B cell (primary cell): Measurements from ENCODE around the gene GLP2R. TPM values are rescaled to one million over a fixed set of nuclear protein-coding genes. Genes with fewer than 3 reads are reported as not detected.

Source experiments
- ATAC-seq: fragments of 200-7000 bp; cut with Tn5 transposase; one replicate; pipeline ENCODE4 v1.10.0; 2021; ENCODE audit warnings: low read depth, mild to moderate bottlenecking, moderate number of reproducible peaks, moderate library complexity
- CTCF ChIA-PET: fragments of 350-600 bp; sonication (Branson Sonifier 250); formaldehyde crosslinking; loops from one replicate; lab custom pipeline; 2021; ENCODE audit warnings: antibody characterized with exemption, inconsistent platforms; lab: Charles Lee
- POLR2A ChIA-PET: fragments of 350-600 bp; sonication (Branson Sonifier 250); formaldehyde crosslinking; loops from one replicate; lab custom pipeline; 2021; ENCODE audit warnings: antibody characterized with exemption; lab: Charles Lee
- DNase-seq: peaks from one replicate; pipeline ENCODE4 v3.0.0; 2013
- H2AFZ ChIP-seq: 2 replicates; pipeline ENCODE4 v1.6.1; 2012; ENCODE audit warnings: mild to moderate bottlenecking, low read depth, low read length; ENCODE audit not compliant: insufficient read depth, poor library complexity, severe bottlenecking
- H3K27ac ChIP-seq, 2 donors: 1 replicate in 1 of 2; 2 replicates in 1 of 2; pipeline ENCODE4 v1.5.1; 2012 to 2013; ENCODE audit warnings: low read length in 2 of 2, mild to moderate bottlenecking in 2 of 2, moderate library complexity in 1 of 2
- H3K27me3 ChIP-seq, 4 experiments: fragments of 200-600 bp in 1 of 4; sonication (generic) in 1 of 4; replicated peaks in 1 of 4; 1 replicate in 2 of 4; 2 replicates in 2 of 4; pipeline versions ENCODE4 v1.6.1 to v1.7.0; 2013 to 2016; ENCODE audit warnings: low read length in 3 of 4, mild to moderate bottlenecking in 2 of 4, mixed read lengths in 1 of 4, moderate library complexity in 1 of 4; ENCODE audit not compliant: insufficient read depth in 4 of 4, control insufficient read depth in 3 of 4; ENCODE audit errors: control extremely low read depth in 1 of 4
- H3K36me3 ChIP-seq, 2 experiments: replicated peaks in 1 of 2; 1 replicate in 1 of 2; 2 replicates in 1 of 2; pipeline versions ENCODE4 v1.6.1 to v1.7.1; 2013; ENCODE audit warnings: low read length in 1 of 2; ENCODE audit not compliant: insufficient read depth in 2 of 2, control insufficient read depth in 1 of 2; ENCODE audit errors: control extremely low read depth in 1 of 2, extremely low read depth in 1 of 2
- H3K4me1 ChIP-seq, 2 donors: fragments of 200-600 bp in 1 of 2; sonication (generic) in 1 of 2; 1 replicate in 1 of 2; 2 replicates in 1 of 2; pipeline versions ENCODE4 v1.5.1 to v1.6.1; 2013 to 2017; ENCODE audit warnings: low read length in 2 of 2; ENCODE audit not compliant: control insufficient read depth in 2 of 2, insufficient read depth in 2 of 2
- H3K4me2 ChIP-seq: replicated peaks from 2 replicates; pipeline ENCODE3; 2012; ENCODE audit warnings: mild to moderate bottlenecking, low read depth, low read length; ENCODE audit not compliant: poor library complexity, severe bottlenecking
- H3K4me3 ChIP-seq, 5 experiments: fragments of 200-600 bp in 1 of 5; sonication (generic) in 1 of 5; 1 replicate in 3 of 5; 2 replicates in 2 of 5; pipeline versions ENCODE4 v1.5.1 to v1.7.0; 2011 to 2016; ENCODE audit warnings: low read length in 4 of 5, mild to moderate bottlenecking in 4 of 5, low read depth in 2 of 5, control low read depth in 1 of 5, moderate library complexity in 1 of 5; ENCODE audit not compliant: insufficient read depth in 1 of 5; ENCODE audit errors: control extremely low read depth in 1 of 5, extremely low read depth in 1 of 5
- H3K79me2 ChIP-seq: fragments of 200-600 bp; sonication (generic); one replicate; pipeline ENCODE4 v1.6.0; 2016; ENCODE audit warnings: low read length; ENCODE audit not compliant: control insufficient read depth, insufficient read depth
- H3K9ac ChIP-seq: fragments of 200-600 bp; sonication (generic); 2 replicates; pipeline ENCODE4 v1.6.1; 2017; ENCODE audit warnings: mild to moderate bottlenecking, low read length, moderate library complexity
- H3K9me3 ChIP-seq, 3 donors: one replicate each; pipeline versions ENCODE4 v1.6.1 to v1.7.1; 2013; ENCODE audit warnings: low read length in 2 of 3; ENCODE audit not compliant: control insufficient read depth in 2 of 3, insufficient read depth in 1 of 3; ENCODE audit errors: control extremely low read depth in 1 of 3
- H4K20me1 ChIP-seq: 2 replicates; pipeline ENCODE4 v1.6.0; 2012; ENCODE audit warnings: mild to moderate bottlenecking, low read length; ENCODE audit not compliant: insufficient read depth, control insufficient read depth, poor library complexity, severe bottlenecking
- H3K27ac Mint-ChIP-seq: one replicate; pipeline ENCODE4 v1.8.0; 2021; ENCODE audit warnings: mixed read lengths
- H3K27me3 Mint-ChIP-seq: one replicate; pipeline ENCODE4 v1.8.0; 2021; ENCODE audit warnings: mixed read lengths
- H3K4me1 Mint-ChIP-seq: one replicate; pipeline ENCODE4 v1.8.0; 2021; ENCODE audit warnings: mixed read lengths
- H3K4me3 Mint-ChIP-seq: one replicate; pipeline ENCODE4 v1.8.0; 2021; ENCODE audit warnings: mixed read lengths
- H3K9me3 Mint-ChIP-seq: one replicate; pipeline ENCODE4 v1.8.0; 2022; ENCODE audit warnings: mixed read lengths; ENCODE audit not compliant: insufficient read depth
- EZH2 ChIP-seq: IDR thresholded peaks from 2 replicates; pipeline ENCODE4 v1.6.1; 2012; ENCODE audit warnings: borderline replicate concordance, low read depth, mild to moderate bottlenecking, moderate library complexity, low read length; ENCODE audit not compliant: insufficient read depth, poor library complexity, severe bottlenecking
- WGBS: methylation state at CpG from one replicate; pipeline ENCODE4 v1.1.5; 2013; ENCODE audit warnings: missing lambda C conversion rate; ENCODE audit not compliant: insufficient coverage; 5-methylcytosine and 5-hydroxymethylcytosine counted together
- intact Hi-C: fragments of 100-400 bp; cut with micrococcal nuclease; formaldehyde crosslinking; loops from one replicate; pipeline ENCODE4 v1.10.0; 2022
- polyA plus RNA-seq: library from polyadenylated mRNA; depleted of rRNA; stranded (reverse); fragments of >200 nt; gene quantifications from 2 replicates; pipeline ENCODE4 v1.2.3, GENCODE V29; 2012
- total RNA-seq, 2 donors: library from RNA; stranded (reverse); fragments of 120-200 nt in 1 of 2; gene quantifications; 1 replicate in 1 of 2; 2 replicates in 1 of 2; pipeline versions ENCODE4 v1.2.3 to v1.2.4, GENCODE V29; 2013 to 2022
- TF ChIP-seq, protein P1 (sequence below): fragments of 200-600 bp; IDR thresholded peaks from one replicate; pipeline ENCODE4 v1.8.0; 2022; ENCODE audit warnings: antibody characterized with exemption, mild to moderate bottlenecking

The GLP2R gene
- total and polyA plus RNA-seq, 2 donors (not counting 1 experiment from before 2014, with no cell fraction given), result not detected

- DNase-seq, result no peak
- no peak overlapping the region for H3K4me3 Mint-ChIP-seq
- no peaks in the 10 kb centered on the region for H3K36me3 ChIP-seq
Measured at GRCh38 chr17:9839433-9839832, 13.7 kb downstream of the GLP2R start.

DNA sequence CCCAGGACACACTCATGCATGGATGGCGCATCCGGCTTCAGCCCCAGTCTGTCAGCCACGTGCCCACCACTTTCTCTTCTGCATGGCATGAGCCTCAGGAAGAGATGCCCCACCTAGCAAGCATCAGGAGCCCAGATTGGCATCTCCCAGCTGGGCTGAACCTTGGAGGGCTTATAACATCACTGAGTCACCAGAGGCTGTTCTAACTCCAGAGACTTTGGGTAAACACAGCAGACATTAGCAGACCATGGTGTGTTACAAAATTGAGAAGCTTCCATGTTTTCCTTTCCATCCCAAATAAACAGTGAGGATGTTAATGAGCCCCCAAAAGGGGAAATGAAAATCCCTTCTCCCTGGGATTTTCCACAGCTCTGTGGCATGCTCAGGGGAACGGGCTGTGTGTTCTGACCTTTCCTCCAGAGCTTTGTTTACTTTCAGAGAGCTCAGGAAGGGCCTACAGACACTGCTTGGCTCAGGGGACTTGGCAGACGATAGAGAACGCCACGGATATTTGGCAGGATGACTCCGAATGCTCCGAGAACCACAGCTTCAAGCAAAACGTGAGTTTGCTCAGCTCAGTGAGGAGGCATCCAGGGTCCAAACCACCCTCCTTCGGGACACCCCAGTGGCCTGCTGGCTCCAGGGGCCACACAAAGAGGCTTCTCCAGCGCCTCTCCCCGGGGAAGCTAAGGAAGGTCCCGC, 16.5 kb downstream of the GLP2R start:
- H3K36me3 ChIP-seq, result no peaks in the 10 kb centered on the region
- ATAC-seq (no peak), DNase-seq (no peak)
- TF ChIP-seq EZH2, result no peak
- TF ChIP-seq, protein P1, sequence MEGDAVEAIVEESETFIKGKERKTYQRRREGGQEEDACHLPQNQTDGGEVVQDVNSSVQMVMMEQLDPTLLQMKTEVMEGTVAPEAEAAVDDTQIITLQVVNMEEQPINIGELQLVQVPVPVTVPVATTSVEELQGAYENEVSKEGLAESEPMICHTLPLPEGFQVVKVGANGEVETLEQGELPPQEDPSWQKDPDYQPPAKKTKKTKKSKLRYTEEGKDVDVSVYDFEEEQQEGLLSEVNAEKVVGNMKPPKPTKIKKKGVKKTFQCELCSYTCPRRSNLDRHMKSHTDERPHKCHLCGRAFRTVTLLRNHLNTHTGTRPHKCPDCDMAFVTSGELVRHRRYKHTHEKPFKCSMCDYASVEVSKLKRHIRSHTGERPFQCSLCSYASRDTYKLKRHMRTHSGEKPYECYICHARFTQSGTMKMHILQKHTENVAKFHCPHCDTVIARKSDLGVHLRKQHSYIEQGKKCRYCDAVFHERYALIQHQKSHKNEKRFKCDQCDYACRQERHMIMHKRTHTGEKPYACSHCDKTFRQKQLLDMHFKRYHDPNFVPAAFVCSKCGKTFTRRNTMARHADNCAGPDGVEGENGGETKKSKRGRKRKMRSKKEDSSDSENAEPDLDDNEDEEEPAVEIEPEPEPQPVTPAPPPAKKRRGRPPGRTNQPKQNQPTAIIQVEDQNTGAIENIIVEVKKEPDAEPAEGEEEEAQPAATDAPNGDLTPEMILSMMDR, result no peak
- H3K4me2 ChIP-seq, result no peak overlapping the region
- peaks cover 18% of the 10 kb centered on the region for H3K27me3 Mint-ChIP-seq
- 72% methylated on average over 14 of the region's 14 CpGs for WGBS
- H3K27me3 ChIP-seq, result no peaks in the 10 kb centered on the region
- no peak overlapping the region for H2AFZ ChIP-seq
- no peaks in the 10 kb centered on the region for H3K4me1 ChIP-seq
- no peaks in the 10 kb centered on the region for H3K79me2 ChIP-seq
- ChIA-PET CTCF (no interaction called here), POLR2A (no interaction called here)
- H4K20me1 ChIP-seq, result no peaks in the 10 kb centered on the region
- no peak overlapping the region for H3K4me3 Mint-ChIP-seq
- intact Hi-C loops, result no loop called here
- H3K27ac ChIP-seq, result no peak overlapping the region
- H3K9ac ChIP-seq, result no peak overlapping the region
- no peaks in the 10 kb centered on the region for H3K9me3 Mint-ChIP-seq
- no peaks in the 10 kb centered on the region for H3K9me3 ChIP-seq
- no peak overlapping the region for H3K27ac Mint-ChIP-seq
- no peak overlapping the region for H3K4me3 ChIP-seq
- H3K4me1 Mint-ChIP-seq, result no peaks in the 10 kb centered on the region

More at GRCh38 chr17:9839433-9839832, 13.7 kb downstream of the GLP2R start:
- ATAC-seq, result no peak
- Histone ChIP-seq H3K4me3 (no peak overlapping the region), H3K79me2 (no peaks in the 10 kb centered on the region), H3K9ac (no peak overlapping the region), H3K27me3 (no peaks in the 10 kb centered on the region), H3K27ac (no peak overlapping the region), H3K9me3 (peaks cover 0 to 3% (median 0%) of the 10 kb centered on the region in 3 donors), H3K4me2 (no peak overlapping the region), H4K20me1 (no peaks in the 10 kb centered on the region), H3K4me1 (no peaks in the 10 kb centered on the region), H2AFZ (no peak overlapping the region)
- H3K4me1 Mint-ChIP-seq, result no peaks in the 10 kb centered on the region
- 48% methylated on average over 4 of the region's 4 CpGs for WGBS
- no peaks in the 10 kb centered on the region for H3K9me3 Mint-ChIP-seq
- intact Hi-C loops, result no loop called here
- no peak for TF ChIP-seq EZH2
- TF ChIP-seq, protein P1, result no peak
- POLR2A ChIA-PET, result no interaction called here
- CTCF ChIA-PET, result no interaction called here
- H3K27ac Mint-ChIP-seq, result no peak overlapping the region
- peaks cover 18% of the 10 kb centered on the region for H3K27me3 Mint-ChIP-seq
